HT1080 (cell line): Measurements from ENCODE around the gene FADS2. TPM values are rescaled to one million over a fixed set of nuclear protein-coding genes. Genes with fewer than 3 reads are reported as not detected.

Source experiments
- small RNA-seq: library from RNA; depleted of rRNA; stranded (forward); fragments of <200 nt; gene quantifications from one replicate; pipeline ENCODE3, GENCODE V24; 2014
- total RNA-seq: library from RNA; depleted of rRNA; stranded (reverse); fragments of >200 nt; shearing (Covaris generic); gene quantifications from 2 replicates; pipeline ENCODE4 v1.2.3, GENCODE V29; 2014; rRNA removed

FADS2 gene
- total RNA-seq, 1 experiment from 2014 or later = 125 TPM

Small RNAs within 50 kb of the gene (small RNA-seq; reads per million reads assigned to genes)
- not detected for gene MIR6746

Other genes starting within 250 kb of the FADS2 start
- gene SYT7, start 247.2 kb upstream of the FADS2 start, total RNA-seq = 1.8 and 2.0 TPM in 2 replicates
- 3.7 and 6.2 TPM in 2 replicates for gene DAGLA, start 147.9 kb upstream of the FADS2 start, total RNA-seq
- gene MYRF, start 75.7 kb upstream of the FADS2 start, total RNA-seq = 2.8 and 2.9 TPM in 2 replicates
- 178 and 184 TPM in 2 replicates for gene TMEM258, start 35.7 kb upstream of the FADS2 start, total RNA-seq
- gene FEN1, start 35.4 kb upstream of the FADS2 start, total RNA-seq = 251 and 261 TPM in 2 replicates
- gene FADS1, start 11.3 kb upstream of the FADS2 start, total RNA-seq = 103 and 108 TPM in 2 replicates
- 61.3 and 65.3 TPM in 2 replicates for gene FADS3, start 63.2 kb downstream of the FADS2 start, total RNA-seq
- 3.1 and 4.8 TPM in 2 replicates for gene RAB3IL1, start 89.3 kb downstream of the FADS2 start, total RNA-seq
- gene BEST1, start 122.1 kb downstream of the FADS2 start, total RNA-seq = not detected in 2 replicates
- 334 and 1,409 TPM in 2 replicates for gene FTH1, start 139.3 kb downstream of the FADS2 start, total RNA-seq